Measurements from ENCODE around the gene MAPKAPK2.

MAPKAPK2 gene

DNA sequence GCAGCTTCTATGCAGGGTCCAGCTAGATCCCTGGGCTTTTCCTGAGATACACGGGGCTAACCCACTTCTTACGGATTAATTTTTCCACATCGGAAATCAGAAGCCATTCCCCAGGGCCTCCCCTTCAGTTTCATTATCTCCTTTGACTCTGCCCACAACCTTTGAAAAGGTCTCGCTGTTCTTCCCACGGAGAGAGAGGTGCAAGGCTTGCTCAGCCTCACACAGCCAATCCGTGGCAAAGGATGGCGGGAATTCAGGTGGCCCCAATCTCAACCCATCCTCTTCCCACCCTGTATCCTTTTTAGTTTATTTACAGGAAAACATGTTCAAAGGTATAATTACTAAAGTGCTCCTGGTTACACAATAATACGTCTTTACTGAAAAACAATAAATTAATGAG lies 702 bp upstream of the MAPKAPK2 start:
- DNase-seq = no peak

GRCh38 chr1:206685334-206685768 lies 646 bp downstream of the MAPKAPK2 start:
- DNase-seq = no peak

- DNase-seq = peak; percentile 77
These were observed 1.2 kb downstream of the MAPKAPK2 start for GRCh38 chr1:206685769-206686477.

- DNase-seq = no peak
These were observed 2.0 kb downstream of the MAPKAPK2 start for GRCh38 chr1:206686478-206687249.

DNA sequence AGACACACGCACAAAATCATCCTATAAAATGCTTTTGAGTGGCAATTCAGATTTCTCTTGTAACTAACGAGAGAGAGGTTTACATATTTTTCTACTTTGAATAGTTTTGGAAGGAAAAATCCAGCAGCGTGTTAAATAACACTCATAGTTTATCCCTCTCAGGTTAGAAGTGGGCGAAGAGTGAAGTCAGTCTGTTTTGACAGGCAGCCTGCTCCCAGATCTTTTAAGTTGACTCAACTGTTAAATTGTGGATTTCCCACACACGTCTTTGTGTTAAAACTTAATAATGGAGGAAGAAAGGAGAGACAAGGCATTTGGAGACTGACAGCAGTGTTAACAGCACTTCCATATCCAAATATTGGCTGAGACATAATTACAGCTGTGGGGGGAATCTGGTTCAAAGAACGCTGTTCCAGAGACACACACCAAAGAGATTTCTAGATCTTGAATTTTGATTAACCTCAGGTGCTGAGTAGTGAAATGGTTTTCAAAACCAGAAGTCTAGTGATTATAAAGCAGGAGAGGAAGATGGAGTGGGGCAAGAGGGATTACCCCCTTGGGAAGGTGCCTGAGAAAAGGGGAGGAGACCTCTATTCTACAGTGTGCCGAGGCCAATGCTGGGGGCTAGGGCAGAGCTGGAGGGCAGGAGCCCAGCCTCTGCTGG lies 2.7 kb downstream of the MAPKAPK2 start:
- DNase-seq = no peak

- DNase-seq = no peak
These were observed 3.3 kb downstream of the MAPKAPK2 start for GRCh38 chr1:206687915-206688442.

DNA sequence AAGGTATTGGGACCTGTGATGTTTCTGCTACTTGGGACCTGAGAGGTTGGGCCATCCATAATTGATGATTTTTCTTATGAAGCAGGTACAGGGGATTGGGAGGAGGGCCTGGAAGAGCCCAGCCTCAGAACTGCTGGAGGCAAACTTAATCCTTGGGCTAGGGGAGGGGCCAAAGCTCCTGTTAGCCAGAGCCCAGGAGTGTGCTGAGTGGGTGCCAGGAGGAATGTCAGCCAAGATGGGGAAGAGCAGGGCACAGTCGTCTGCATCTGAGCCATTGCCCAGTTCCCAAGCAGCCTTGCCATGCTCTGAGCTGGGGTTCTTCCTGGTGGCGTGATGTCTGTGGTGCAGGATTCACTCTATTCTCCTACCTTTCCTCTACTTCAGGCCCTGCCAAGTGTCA lies 5.8 kb downstream of the MAPKAPK2 start:
- no peak for DNase-seq

- DNase-seq = no peak
These were observed 6.9 kb downstream of the MAPKAPK2 start for GRCh38 chr1:206691604-206692003.

DNA sequence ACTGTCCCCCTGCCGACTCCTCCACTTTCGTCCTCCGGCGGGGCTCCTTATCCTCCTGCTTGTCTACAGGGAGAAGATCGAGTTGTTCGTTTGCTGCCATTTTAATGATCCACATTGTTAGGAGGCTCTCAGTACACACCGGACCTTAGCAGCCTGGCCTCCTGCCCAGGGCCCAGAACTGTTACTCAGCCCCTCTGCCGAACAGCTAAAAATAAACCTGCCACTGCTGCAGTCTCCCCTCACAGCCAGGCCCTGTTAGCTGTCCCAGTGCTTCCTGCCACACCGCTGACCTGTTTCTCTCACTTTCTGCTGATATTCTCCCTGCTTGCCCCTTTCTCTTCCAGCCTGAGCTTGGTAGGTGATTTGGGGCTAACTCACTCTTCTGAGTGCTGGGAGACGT lies 8.3 kb downstream of the MAPKAPK2 start:
- DNase-seq = peak; percentile 66

- no peak for DNase-seq
These were observed 8.9 kb downstream of the MAPKAPK2 start for GRCh38 chr1:206693592-206693991.

DNA sequence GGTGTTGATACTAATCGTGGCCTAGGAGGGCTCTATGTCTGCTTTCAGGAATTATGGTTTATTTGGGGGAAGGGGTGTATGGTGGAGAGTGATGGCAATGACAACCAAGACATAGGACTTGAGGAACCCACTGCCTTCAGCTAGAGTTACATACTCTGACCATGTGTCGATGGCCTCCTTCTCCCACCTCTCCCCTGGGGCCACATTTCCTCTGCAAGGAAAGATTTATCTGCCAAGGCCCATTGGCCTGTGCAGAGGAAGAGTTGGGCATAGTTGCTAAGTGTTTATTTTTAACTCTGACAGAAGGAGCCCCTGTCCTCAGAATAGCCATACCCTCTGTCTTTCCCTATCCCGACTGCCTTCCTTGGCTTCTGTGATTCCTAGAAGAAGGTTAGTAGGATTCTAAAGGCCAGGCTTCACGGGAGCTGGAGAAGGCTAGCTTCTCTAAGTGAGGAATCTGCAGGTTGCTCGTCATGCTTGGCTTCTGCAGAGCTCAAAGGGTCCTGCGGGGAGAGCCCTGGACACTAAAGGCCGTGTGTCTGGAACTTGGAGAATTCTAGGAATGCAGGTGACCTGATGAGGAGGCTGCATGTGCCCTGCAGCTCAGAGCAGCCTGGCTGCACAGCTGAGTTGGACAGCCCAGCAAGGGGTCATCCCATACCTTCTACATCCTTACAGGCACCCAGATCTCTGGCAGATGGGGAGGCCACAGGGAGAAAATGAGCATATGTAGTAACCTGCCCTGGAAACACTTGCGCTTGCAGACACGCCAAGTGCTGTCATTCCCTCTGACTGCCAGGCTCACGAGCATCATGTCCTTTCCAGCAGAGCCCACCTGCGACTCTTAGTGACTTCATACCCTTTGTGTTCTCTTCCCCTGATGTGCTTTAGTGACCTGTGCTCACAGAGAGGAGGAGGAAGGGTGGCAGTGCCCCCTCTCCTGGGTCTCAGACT lies 9.7 kb downstream of the MAPKAPK2 start:
- no peak for DNase-seq

DNA sequence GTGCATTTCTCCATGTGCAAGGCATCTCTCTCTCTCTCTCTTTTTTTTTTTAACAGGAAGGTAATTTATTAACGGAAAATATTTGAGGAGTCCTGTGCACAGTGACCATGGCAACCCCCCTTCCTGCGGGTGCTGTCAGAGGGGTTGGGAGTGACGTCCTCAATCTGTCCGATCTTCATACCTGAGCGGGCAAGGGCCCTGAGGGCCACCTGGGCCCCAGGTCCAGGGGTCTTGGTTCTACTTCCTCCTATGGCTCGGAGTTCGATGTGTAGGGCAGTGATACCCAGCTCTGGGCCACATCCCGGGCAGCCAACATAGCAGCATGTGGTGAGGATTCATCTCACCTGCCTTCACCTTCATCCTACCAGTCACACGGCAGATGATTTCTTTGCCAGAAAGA lies 11.0 kb downstream of the MAPKAPK2 start:
- no peak for DNase-seq

DNA sequence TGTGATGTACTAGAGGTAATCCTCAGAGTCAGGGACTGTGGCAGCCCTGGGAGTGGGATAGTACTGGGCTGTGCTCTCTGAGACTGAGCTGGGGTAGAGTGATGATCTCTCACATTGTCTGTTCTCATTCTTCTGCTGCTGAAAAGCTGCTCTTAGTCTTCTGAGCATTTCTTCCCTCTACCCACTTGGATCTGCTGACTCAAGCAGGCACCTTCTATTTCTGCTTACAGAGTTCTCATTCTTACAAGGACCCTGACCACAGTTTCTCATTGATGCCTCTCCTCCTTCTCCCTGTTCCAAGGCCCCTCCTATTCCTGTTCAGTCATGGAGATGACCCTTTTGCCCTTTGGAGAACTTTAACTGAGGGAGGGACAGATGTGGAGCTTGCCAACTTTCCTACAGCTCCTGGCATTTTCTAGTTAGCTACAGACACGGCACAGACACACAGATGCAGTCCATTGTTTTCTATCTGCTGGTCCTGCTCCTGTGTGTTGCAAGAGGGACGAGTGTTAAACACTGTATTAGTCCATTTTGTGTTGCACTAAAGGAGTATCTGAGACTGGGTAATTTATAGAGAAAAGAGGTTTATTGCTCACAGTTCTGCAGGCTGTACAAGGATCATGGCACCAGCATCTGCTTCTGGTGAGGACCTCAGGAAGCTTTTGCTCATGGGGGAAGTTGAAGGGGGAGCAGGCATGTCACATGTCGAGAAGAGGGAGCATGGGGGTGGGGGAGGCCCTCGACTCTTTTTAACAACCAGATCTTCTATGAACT lies 12.3 kb downstream of the MAPKAPK2 start:
- no peak for DNase-seq

DNA sequence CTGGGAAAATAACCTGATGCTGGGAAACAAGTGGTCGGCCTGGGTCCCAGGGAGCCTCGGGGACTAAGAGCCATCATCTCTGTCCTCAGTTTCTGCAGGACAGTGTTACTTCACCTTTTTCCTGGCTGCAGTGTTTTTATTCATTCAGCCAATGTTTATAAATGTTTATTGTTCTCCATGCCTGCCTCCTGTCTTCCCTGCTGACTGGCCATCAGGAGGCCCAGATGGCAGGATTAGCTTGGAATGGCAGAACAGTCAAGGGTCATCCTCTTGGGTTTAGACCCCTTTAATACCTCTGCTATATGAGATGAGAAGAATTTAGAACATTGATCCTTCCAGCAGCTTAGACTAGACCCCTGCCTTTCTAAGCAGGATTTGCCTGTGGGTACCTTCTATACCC lies 13.3 kb downstream of the MAPKAPK2 start:
- no peak for DNase-seq

DNA sequence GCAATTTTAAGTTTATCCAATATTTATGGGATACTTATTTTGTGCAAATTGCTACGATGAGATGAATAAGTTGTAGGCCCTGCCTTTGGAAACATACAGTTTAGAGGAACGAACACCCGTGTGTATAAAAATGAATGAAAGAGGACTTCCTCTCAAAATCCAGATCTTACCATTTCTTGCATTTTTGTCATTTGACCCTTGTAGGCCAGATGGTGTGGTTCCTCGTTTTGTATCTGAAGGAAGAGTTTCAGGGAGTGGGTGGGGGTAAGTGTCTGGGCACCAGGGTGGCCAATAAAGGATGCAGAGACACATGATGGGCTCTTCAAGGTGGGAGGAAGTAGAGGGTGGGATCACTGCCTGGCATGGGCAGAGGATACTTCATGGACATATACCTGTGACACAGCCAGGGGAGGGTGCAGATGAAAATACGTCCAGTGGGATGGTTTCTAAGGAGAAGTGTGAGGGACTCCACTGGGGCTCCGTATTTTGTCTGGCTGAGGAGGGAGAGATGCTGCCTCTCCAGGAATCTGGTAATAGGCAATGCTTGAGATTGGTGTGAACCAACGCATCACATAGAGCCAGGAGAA lies 14.4 kb downstream of the MAPKAPK2 start:
- no peak for DNase-seq

- no peak for DNase-seq
These were observed 14.9 kb downstream of the MAPKAPK2 start for GRCh38 chr1:206699626-206700025.

DNA sequence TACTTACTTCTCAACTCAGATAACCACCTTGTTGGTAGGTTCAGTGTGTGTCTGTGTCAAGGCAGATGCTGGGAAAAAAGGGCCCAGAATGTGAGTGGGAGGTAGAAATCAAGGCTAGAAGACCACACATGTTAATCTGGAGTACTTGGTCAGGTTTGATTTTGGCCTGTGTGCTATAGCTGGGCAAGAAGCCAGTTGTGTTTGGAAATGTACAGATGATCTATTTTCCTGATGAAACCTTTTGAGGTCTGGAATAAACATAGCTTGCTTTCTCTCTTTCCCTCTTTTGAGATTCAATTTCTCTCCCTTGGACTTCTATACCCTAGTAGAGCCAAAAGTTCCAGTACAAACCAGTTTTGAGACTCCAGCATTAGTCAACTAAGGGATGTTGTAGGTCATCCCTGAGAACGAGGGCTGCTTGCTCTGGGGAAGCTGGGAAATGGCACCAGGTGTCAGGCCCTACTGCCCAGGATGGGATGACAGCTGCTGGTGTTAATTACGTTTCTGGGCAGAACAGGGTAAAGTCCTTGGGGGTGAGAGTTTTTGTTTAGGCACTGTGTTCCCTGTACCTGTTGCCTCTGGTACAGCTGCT lies 15.8 kb downstream of the MAPKAPK2 start:
- DNase-seq = peak; percentile 41

DNA sequence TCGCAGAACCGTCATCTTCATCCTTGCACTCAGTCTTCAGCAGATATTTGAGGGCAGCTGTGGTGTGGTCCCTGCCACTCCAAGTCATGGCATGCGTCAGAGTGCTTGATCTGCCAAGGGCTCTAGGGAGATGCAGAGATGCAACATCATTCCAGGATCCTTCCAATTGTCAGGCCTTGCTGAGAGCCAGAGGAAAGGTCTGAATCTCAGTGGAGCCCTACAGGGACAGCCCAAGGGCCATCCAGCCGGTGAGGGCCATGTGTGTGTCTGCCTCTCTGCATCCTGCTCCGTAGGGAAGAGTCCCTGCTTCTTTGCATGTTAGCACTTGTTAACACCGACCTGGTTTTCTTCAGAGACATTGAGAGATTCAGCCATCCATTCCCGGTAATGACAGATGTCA lies 17.6 kb downstream of the MAPKAPK2 start:
- DNase-seq = no peak

GRCh38 chr1:206702803-206703202 lies 18.1 kb downstream of the MAPKAPK2 start:
- DNase-seq = no peak

- DNase-seq = peak; percentile 47
These were observed 19.0 kb downstream of the MAPKAPK2 start for GRCh38 chr1:206703661-206704060.

DNA sequence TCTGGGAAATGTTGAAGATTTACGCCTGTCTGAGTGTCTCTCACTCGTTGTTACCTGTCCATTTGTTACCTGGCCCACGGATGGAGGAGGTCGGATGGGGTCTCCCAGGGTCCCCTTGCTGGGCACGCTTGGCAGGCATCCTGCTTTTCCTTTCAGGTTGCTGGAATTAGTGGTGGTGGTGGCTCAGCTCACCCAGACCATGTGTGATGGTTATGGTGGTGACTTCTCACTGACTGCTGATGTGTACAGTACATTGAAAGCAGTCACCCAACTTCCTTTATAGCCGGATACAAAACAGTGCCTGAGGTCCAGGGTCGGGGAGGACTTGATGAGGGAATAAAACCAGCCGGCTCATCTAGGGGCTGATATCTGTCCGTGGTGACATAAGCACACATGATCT lies 19.5 kb downstream of the MAPKAPK2 start:
- no peak for DNase-seq
